Measurements from ENCODE around the gene RPLP2.

Gene RPLP2

GRCh38 chr11:854601-855329 lies 45.0 kb downstream of the RPLP2 start:
- Histone ChIP-seq H3K4me3 (replicated peaks; ENCODE audit: low read depth, low read length) (no peak overlapping the region), H3K27me3 (replicated peaks; ENCODE audit: control insufficient read depth, insufficient read depth, low read length) (no peaks in the 10 kb centered on the region; the same call in 1 of the 2 replicates), H3K36me3 (ENCODE audit: control insufficient read depth, insufficient read depth, low read length) (no peaks in the 10 kb centered on the region)
- no peak for TF ChIP-seq CTCF (IDR thresholded peaks at IDR 0.05; ENCODE audit: insufficient read depth, low read length, poor library complexity, severe bottlenecking)
- DNase-seq (ENCODE audit: extremely low read depth, insufficient read length), result no peak

- Histone ChIP-seq H3K4me3 (replicated peaks; ENCODE audit: low read depth, low read length) (no peak overlapping the region), H3K36me3 (ENCODE audit: control insufficient read depth, insufficient read depth, low read length) (no peaks in the 10 kb centered on the region), H3K27me3 (replicated peaks; ENCODE audit: control insufficient read depth, insufficient read depth, low read length) (no peaks in the 10 kb centered on the region; the same call in 1 of the 2 replicates)
- no peak for TF ChIP-seq CTCF (IDR thresholded peaks at IDR 0.05; ENCODE audit: insufficient read depth, low read length, poor library complexity, severe bottlenecking)
- no peak for DNase-seq (ENCODE audit: extremely low read depth, insufficient read length)
These were observed 45.5 kb downstream of the RPLP2 start for GRCh38 chr11:855330-855674.

- no peaks in the 10 kb centered on the region; the same call in 1 of the 2 replicates for H3K27me3 ChIP-seq (replicated peaks; ENCODE audit: control insufficient read depth, insufficient read depth, low read length)
- no peaks in the 10 kb centered on the region for H3K36me3 ChIP-seq (ENCODE audit: control insufficient read depth, insufficient read depth, low read length)
These were observed 46.0 kb downstream of the RPLP2 start for GRCh38 chr11:855796-856195.

GRCh38 chr11:856397-856796 lies 46.6 kb downstream of the RPLP2 start:
- no peaks in the 10 kb centered on the region; the same call in 1 of the 2 replicates for H3K27me3 ChIP-seq (replicated peaks; ENCODE audit: control insufficient read depth, insufficient read depth, low read length)
- DNase-seq (ENCODE audit: extremely low read depth, insufficient read length), result no peak
- no peak for TF ChIP-seq CTCF (IDR thresholded peaks at IDR 0.05; ENCODE audit: insufficient read depth, low read length, poor library complexity, severe bottlenecking)
- H3K4me3 ChIP-seq (replicated peaks; ENCODE audit: low read depth, low read length), result no peak overlapping the region
- H3K36me3 ChIP-seq (ENCODE audit: control insufficient read depth, insufficient read depth, low read length), result no peaks in the 10 kb centered on the region

More at GRCh38 chr11:855796-856195, 46.0 kb downstream of the RPLP2 start:
- H3K4me3 ChIP-seq (replicated peaks; ENCODE audit: low read depth, low read length), result no peak overlapping the region
- no peak for TF ChIP-seq CTCF (IDR thresholded peaks at IDR 0.05; ENCODE audit: insufficient read depth, low read length, poor library complexity, severe bottlenecking)
- no peak for DNase-seq (ENCODE audit: extremely low read depth, insufficient read length)

GRCh38 chr11:858053-858761 lies 48.4 kb downstream of the RPLP2 start:
- no peak overlapping the region for H3K4me3 ChIP-seq (replicated peaks; ENCODE audit: low read depth, low read length)
- no peaks in the 10 kb centered on the region for H3K27me3 ChIP-seq (replicated peaks; ENCODE audit: control insufficient read depth, insufficient read depth, low read length)
- DNase-seq (ENCODE audit: extremely low read depth, insufficient read length), result no peak
- no peak for TF ChIP-seq CTCF (IDR thresholded peaks at IDR 0.05; ENCODE audit: insufficient read depth, low read length, poor library complexity, severe bottlenecking)
- H3K36me3 ChIP-seq (ENCODE audit: control insufficient read depth, insufficient read depth, low read length), result no peaks in the 10 kb centered on the region
